ENCODE results near the gene ACSF2.

GRCh38 chr17:50379351-50380132 is 46.5 kb upstream of the ACSF2 start:
- TF ChIP-seq CTCF (IDR thresholded peaks at IDR 0.05; ENCODE audit: poor library complexity), result no peak
- no peak for TF ChIP-seq EZH2 (IDR thresholded peaks at IDR 0.05; ENCODE audit: borderline replicate concordance)
- TF ChIP-seq EZH2phosphoT487 (IDR thresholded peaks at IDR 0.05; ENCODE audit: low read depth, severe bottlenecking, unreplicated experiment), result no peak
